Measurements from ENCODE around the gene FBXO46.
A peak's percentile ranks its signal among the peaks of the same experiment; 100 is the strongest.
"Not testable (repeated sequence)": the region's sequence is repeated elsewhere in the genome, so short reads cannot be mapped to it uniquely, and the experiment has no call there.

Gene FBXO46

DNA sequence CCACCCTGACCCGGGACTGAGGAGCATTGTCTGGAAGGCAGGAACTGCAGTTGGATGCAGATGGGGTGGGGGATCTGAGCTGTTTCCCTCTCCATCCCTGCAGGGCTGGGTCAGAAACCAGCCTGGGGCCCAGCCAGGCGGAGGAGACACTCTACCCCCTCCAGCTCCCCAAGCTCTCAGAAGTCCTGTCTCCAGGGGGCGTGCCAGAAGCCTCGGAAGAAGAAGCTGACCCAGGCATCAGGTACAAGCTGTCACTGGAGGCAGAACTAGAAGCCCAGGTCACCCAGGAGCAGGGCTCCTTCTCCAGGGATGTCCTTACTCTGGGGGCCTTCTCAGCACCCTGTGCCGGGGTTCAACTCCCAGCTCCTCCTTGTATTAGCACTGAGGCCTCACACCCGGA lies 22.9 kb upstream of the FBXO46 start:
- Histone ChIP-seq H3K27me3 (ENCODE audit: control insufficient read depth, insufficient read depth, low read length) (no peaks in the 10 kb centered on the region), H3K27ac (ENCODE audit: low read length) (no peak overlapping the region), H3K4me3 (ENCODE audit: low read length) (no peak overlapping the region), H3K36me3 (ENCODE audit: control insufficient read depth, insufficient read depth, low read length) (no peaks in the 10 kb centered on the region), H3K4me1 (ENCODE audit: control insufficient read depth, insufficient read depth, low read length) (no peaks in the 10 kb centered on the region), H3K9me3 (ENCODE audit: control insufficient read depth, insufficient read depth, low read length) (no peaks in the 10 kb centered on the region)
- WGBS (ENCODE audit: insufficient coverage, insufficient read length) = no CpG with 5 or more reads among the region's 6 CpGs
- DNase-seq (ENCODE audit: low read depth, low spot score) = no peak

- no CpG with 5 or more reads among the region's 12 CpGs for WGBS (ENCODE audit: insufficient coverage, insufficient read length)
- Histone ChIP-seq H3K4me1 (ENCODE audit: control insufficient read depth, insufficient read depth, low read length) (no peaks in the 10 kb centered on the region), H3K4me3 (ENCODE audit: low read length) (no peak overlapping the region)
These were observed 21.9 kb upstream of the FBXO46 start for GRCh38 chr19:45752639-45753038.

DNA sequence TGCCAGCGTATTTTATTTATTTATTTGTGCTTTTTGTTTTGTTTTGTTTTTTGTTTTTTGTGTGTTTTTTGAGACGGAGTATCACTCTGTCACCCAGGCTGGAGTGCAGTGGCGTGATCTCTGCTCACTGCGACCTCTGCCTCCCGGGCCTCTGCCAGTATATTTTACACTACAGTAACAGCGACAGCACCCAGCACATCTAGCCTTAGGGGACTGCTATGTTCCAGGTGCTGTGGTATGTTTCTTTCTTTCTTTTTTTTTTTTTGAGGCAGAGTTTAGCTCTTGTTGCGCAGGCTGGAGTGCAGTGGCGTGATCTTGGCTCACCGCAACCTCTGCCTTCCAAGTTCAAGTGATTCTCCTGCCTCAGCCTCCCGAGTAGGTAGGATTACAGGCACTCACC lies 20.8 kb upstream of the FBXO46 start:
- no CpG with 5 or more reads among the region's 10 CpGs for WGBS (ENCODE audit: insufficient coverage, insufficient read length)
- not testable (repeated sequence) for DNase-seq (ENCODE audit: low read depth, low spot score); H3K4me3 ChIP-seq (ENCODE audit: low read length); H3K9me3 ChIP-seq (ENCODE audit: control insufficient read depth, insufficient read depth, low read length); H3K4me1 ChIP-seq (ENCODE audit: control insufficient read depth, insufficient read depth, low read length); H3K36me3 ChIP-seq (ENCODE audit: control insufficient read depth, insufficient read depth, low read length); H3K27me3 ChIP-seq (ENCODE audit: control insufficient read depth, insufficient read depth, low read length); H3K27ac ChIP-seq (ENCODE audit: low read length)

More at GRCh38 chr19:45752639-45753038, 21.9 kb upstream of the FBXO46 start:
- Histone ChIP-seq H3K27me3 (ENCODE audit: control insufficient read depth, insufficient read depth, low read length) (no peaks in the 10 kb centered on the region), H3K27ac (ENCODE audit: low read length) (no peak overlapping the region), H3K36me3 (ENCODE audit: control insufficient read depth, insufficient read depth, low read length) (no peaks in the 10 kb centered on the region), H3K9me3 (ENCODE audit: control insufficient read depth, insufficient read depth, low read length) (no peaks in the 10 kb centered on the region)
- no peak for DNase-seq (ENCODE audit: low read depth, low spot score)

GRCh38 chr19:45747513-45747912 lies 16.8 kb upstream of the FBXO46 start:
- Histone ChIP-seq H3K4me3 (ENCODE audit: low read length) (no peak overlapping the region), H3K9me3 (ENCODE audit: control insufficient read depth, insufficient read depth, low read length) (no peaks in the 10 kb centered on the region), H3K4me1 (ENCODE audit: control insufficient read depth, insufficient read depth, low read length) (no peaks in the 10 kb centered on the region), H3K27me3 (ENCODE audit: control insufficient read depth, insufficient read depth, low read length) (no peaks in the 10 kb centered on the region), H3K27ac (ENCODE audit: low read length) (no peak overlapping the region), H3K36me3 (ENCODE audit: control insufficient read depth, insufficient read depth, low read length) (no peaks in the 10 kb centered on the region)
- no peak for DNase-seq (ENCODE audit: low read depth, low spot score)
- no CpG with 5 or more reads among the region's 5 CpGs for WGBS (ENCODE audit: insufficient coverage, insufficient read length)

DNA sequence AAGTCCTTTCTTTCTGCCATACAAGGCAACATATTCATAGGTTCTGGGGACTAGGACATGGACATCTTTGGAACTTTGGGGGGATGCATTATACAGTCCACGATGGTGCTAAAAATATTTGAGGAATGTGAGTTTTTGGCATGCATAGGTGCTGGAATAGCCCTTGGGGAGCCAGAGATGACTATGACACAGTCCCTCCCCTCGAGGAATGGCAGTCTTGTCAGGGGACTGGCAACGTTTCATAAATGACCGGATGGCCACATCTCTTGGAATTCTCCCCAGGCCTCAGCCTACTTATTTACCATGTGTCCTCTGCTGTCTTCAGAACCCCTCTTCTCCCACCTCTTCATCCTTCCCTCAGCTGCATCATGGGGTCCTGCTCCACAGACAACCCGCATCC lies 16.2 kb upstream of the FBXO46 start:
- Histone ChIP-seq H3K36me3 (ENCODE audit: control insufficient read depth, insufficient read depth, low read length) (no peaks in the 10 kb centered on the region), H3K9me3 (ENCODE audit: control insufficient read depth, insufficient read depth, low read length) (no peaks in the 10 kb centered on the region), H3K4me1 (ENCODE audit: control insufficient read depth, insufficient read depth, low read length) (no peaks in the 10 kb centered on the region), H3K27me3 (ENCODE audit: control insufficient read depth, insufficient read depth, low read length) (no peaks in the 10 kb centered on the region), H3K4me3 (ENCODE audit: low read length) (no peak overlapping the region), H3K27ac (ENCODE audit: low read length) (no peak overlapping the region)
- DNase-seq (ENCODE audit: low read depth, low spot score) = no peak
- WGBS (ENCODE audit: insufficient coverage, insufficient read length) = no CpG with 5 or more reads among the region's 5 CpGs

- H3K27me3 ChIP-seq (ENCODE audit: control insufficient read depth, insufficient read depth, low read length) = no peaks in the 10 kb centered on the region
- H3K4me1 ChIP-seq (ENCODE audit: control insufficient read depth, insufficient read depth, low read length) = no peaks in the 10 kb centered on the region
- no peaks in the 10 kb centered on the region for H3K9me3 ChIP-seq (ENCODE audit: control insufficient read depth, insufficient read depth, low read length)
- H3K27ac ChIP-seq (ENCODE audit: low read length) = no peak overlapping the region
- no peaks in the 10 kb centered on the region for H3K36me3 ChIP-seq (ENCODE audit: control insufficient read depth, insufficient read depth, low read length)
- WGBS (ENCODE audit: insufficient coverage, insufficient read length) = no CpG with 5 or more reads among the region's 6 CpGs
- DNase-seq (ENCODE audit: low read depth, low spot score) = no peak
- H3K4me3 ChIP-seq (ENCODE audit: low read length) = no peak overlapping the region
These were observed 14.9 kb upstream of the FBXO46 start for GRCh38 chr19:45745606-45746005.

GRCh38 chr19:45742969-45743368 lies 12.3 kb upstream of the FBXO46 start:
- Histone ChIP-seq H3K4me3 (ENCODE audit: low read length) (no peak overlapping the region), H3K36me3 (ENCODE audit: control insufficient read depth, insufficient read depth, low read length) (no peaks in the 10 kb centered on the region), H3K27ac (ENCODE audit: low read length) (no peak overlapping the region), H3K27me3 (ENCODE audit: control insufficient read depth, insufficient read depth, low read length) (no peaks in the 10 kb centered on the region), H3K4me1 (ENCODE audit: control insufficient read depth, insufficient read depth, low read length) (0 out of 2 replicates have a peak, but pooled peaks cover 2% of the 10 kb centered on the region), H3K9me3 (ENCODE audit: control insufficient read depth, insufficient read depth, low read length) (no peaks in the 10 kb centered on the region)
- DNase-seq (ENCODE audit: low read depth, low spot score) = no peak
- no CpG with 5 or more reads among the region's 4 CpGs for WGBS (ENCODE audit: insufficient coverage, insufficient read length)

DNA sequence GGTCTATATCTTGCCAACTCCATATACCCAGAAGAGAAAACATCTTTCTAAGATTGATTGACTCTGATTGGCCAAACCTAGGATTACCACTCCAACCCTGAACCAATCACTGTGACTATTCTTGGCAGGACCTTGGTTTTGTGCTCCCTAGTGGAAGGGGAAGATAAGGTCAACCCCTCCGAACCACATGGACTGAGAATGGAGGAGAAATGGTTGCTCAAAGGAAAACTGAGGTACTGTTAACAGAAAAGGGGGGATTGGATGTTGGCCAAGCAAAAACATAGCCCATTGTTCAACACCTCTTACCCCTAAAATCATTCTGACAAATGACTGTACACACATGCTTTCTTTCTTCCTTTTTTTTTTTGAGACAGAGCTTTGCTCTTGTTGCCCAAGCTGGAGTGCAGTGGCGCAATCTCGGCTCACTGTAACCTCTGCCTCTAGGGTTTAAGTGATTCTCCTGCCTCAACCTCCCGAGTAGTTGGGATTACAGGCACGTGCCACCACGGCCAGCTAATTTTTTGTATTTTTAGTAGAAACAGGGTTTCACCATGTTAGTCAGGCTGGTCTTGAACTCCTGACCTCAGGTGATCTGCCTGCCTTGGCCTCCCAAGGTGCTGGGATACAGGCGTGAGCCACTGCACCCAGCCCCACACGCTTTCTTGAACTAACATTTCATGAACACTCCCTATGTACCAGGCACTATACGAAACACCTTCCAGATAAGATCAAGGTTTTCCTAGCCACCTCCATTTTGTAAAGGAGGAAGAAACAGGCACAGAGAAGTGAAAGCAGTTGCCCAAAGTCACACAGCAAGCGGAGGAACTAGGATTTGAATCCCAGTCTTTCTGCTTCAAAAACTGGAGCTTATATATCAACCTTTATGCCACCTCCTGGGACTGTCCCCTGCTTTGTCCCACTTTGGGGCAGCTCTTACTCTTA lies 9.1 kb upstream of the FBXO46 start:
- no peak for DNase-seq (ENCODE audit: low read depth, low spot score)
- WGBS (ENCODE audit: insufficient coverage, insufficient read length) = no CpG with 5 or more reads among the region's 10 CpGs
- Histone ChIP-seq H3K4me3 (ENCODE audit: low read length) (no peak overlapping the region), H3K27ac (ENCODE audit: low read length) (no peak overlapping the region), H3K9me3 (ENCODE audit: control insufficient read depth, insufficient read depth, low read length) (no peaks in the 10 kb centered on the region), H3K27me3 (ENCODE audit: control insufficient read depth, insufficient read depth, low read length) (no peaks in the 10 kb centered on the region), H3K36me3 (ENCODE audit: control insufficient read depth, insufficient read depth, low read length) (no peaks in the 10 kb centered on the region), H3K4me1 (ENCODE audit: control insufficient read depth, insufficient read depth, low read length) (0 out of 2 replicates have a peak, but pooled peaks cover 2% of the 10 kb centered on the region)

DNA sequence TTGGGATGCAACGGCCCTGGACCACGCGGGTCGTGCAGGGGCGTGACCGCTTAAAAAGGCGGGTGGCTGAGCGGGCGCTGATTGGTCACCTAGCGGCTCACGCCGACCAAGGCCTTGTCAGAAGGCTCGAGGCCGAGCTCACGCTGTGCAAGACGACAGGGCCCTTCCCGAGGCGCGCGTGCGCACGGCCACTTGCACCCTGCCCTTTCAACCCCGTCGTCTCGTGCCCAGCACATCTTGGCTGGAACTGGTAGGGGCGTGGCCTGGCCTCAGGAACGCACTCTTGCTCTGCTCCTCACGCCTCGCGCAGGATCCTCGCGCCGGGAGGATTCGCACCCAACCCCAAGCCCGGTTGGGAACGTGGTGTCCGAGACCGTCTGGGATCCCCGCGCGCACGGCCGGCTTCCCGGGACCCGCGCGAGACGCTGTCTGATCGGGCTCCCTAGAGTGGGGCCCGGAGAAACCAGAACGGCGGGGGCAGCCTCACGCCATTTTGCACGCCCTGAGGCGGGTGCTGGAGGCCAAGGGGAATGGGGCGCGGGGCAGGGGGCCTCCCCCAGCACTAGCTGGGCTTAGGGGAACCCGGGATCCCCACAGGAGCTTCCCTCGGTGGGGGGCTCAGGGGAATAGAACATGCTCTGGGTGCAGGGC lies 2.6 kb upstream of the FBXO46 start, which contains the start of gene MEIOSIN:
Gene MEIOSIN (plus strand): TSS at position 280 of the 651 bp plus-strand sequence. CDS start 1,938 bp downstream, outside the sequence.
- WGBS (ENCODE audit: insufficient coverage, insufficient read length) = no CpG with 5 or more reads among the region's 59 CpGs

DNA sequence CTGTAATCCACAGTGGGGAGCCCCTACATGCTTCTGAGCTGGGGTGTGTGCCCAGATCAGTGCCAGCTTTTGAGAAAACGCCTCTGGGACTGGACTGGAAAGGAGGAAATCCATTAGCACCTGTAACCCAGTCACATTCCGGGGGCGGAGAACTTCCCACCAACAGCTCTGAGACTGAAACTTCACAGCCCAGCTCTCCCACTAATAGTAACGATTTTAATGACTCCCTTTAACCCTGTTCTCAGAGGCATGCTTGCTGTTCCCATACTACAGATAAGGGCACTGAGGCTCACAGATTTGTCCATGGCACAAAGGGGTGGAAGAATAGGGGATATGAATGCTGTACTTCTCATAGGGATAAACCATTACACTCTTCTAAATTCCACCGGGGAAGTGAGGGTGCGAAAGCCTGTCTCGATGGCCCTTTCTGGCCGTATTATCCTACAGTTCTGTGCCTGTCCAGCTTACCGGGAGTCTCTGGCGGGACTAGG lies 851 bp downstream of the FBXO46 start:
- no peak overlapping the region for H3K27ac ChIP-seq (ENCODE audit: low read length)
- H3K4me3 ChIP-seq (ENCODE audit: low read length) = peak overlapping the region; percentile 68; the same call in 1 of the 2 replicates

More for the DNA sequence above, 2.6 kb upstream of the FBXO46 start, which contains the start of gene MEIOSIN:
- Histone ChIP-seq H3K36me3 (ENCODE audit: control insufficient read depth, insufficient read depth, low read length) (no peaks in the 10 kb centered on the region), H3K4me1 (ENCODE audit: control insufficient read depth, insufficient read depth, low read length) (no peaks in the 10 kb centered on the region; the same call in 1 of the 2 replicates), H3K27me3 (ENCODE audit: control insufficient read depth, insufficient read depth, low read length) (no peaks in the 10 kb centered on the region), H3K9me3 (ENCODE audit: control insufficient read depth, insufficient read depth, low read length) (no peaks in the 10 kb centered on the region), H3K4me3 (ENCODE audit: low read length) (no peak within 1 kb of the TSS), H3K27ac (ENCODE audit: low read length) (no peak within 1 kb of the TSS)
- no peak for DNase-seq (ENCODE audit: low read depth, low spot score)

More for the DNA sequence above, 851 bp downstream of the FBXO46 start:
- Histone ChIP-seq H3K36me3 (ENCODE audit: control insufficient read depth, insufficient read depth, low read length) (no peaks in the 10 kb centered on the region), H3K9me3 (ENCODE audit: control insufficient read depth, insufficient read depth, low read length) (no peaks in the 10 kb centered on the region), H3K4me1 (ENCODE audit: control insufficient read depth, insufficient read depth, low read length) (no peaks in the 10 kb centered on the region; the same call in 1 of the 2 replicates), H3K27me3 (ENCODE audit: control insufficient read depth, insufficient read depth, low read length) (no peaks in the 10 kb centered on the region)
- no peak for DNase-seq (ENCODE audit: low read depth, low spot score)
- WGBS (ENCODE audit: insufficient coverage, insufficient read length) = no CpG with 5 or more reads among the region's 10 CpGs
